Measurements from ENCODE around the gene GSTA3. TPM values are rescaled to one million over a fixed set of nuclear protein-coding genes. Genes with fewer than 3 reads are reported as not detected.
A peak's percentile ranks its signal among the peaks of the same experiment; 100 is the strongest.
"Not testable (repeated sequence)": the region's sequence is repeated elsewhere in the genome, so short reads cannot be mapped to it uniquely, and the experiment has no call there.

The GSTA3 gene
- total RNA-seq, 1 experiment from 2014 or later, result not detected

- POLR2A ChIA-PET, result interaction anchor here (0.9 to 2.9 kb wide), 6 partner anchors 10 to 118 kb away, joined by 3 to 23 read pairs (median 3); partner anchors contain the start of genes GSTA3 and GSTA4
- H3K4me3 Mint-ChIP-seq (ENCODE audit: unreplicated experiment), result no peak overlapping the region
- DNase-seq (ENCODE audit: unreplicated experiment), result peak; percentile 23
- H3K9me3 Mint-ChIP-seq (ENCODE audit: unreplicated experiment), result no peaks in the 10 kb centered on the region
- intact Hi-C loops (cut with micrococcal nuclease), result loop anchor here (2.0 kb wide), 1 partner anchor 43 kb away; no protein-coding TSS in a partner anchor
- no peak for TF ChIP-seq CTCF (IDR thresholded peaks at IDR 0.05; ENCODE audit: unreplicated experiment)
- CTCF ChIA-PET, result interaction anchor here (0.8 to 1.8 kb wide), 3 partner anchors 18 to 131 kb away, joined by 3 to 5 read pairs (median 3); partner anchors contain the start of gene GSTA4
- peaks cover 14% of the 10 kb centered on the region for H3K4me1 Mint-ChIP-seq (ENCODE audit: insufficient read depth, unreplicated experiment)
- no peaks in the 10 kb centered on the region for H3K36me3 Mint-ChIP-seq (ENCODE audit: insufficient read depth, unreplicated experiment)
- peaks cover 53% of the 10 kb centered on the region for H3K27me3 Mint-ChIP-seq (ENCODE audit: insufficient read depth, unreplicated experiment)
- no TSS peak for BruUV-seq (replicated peaks)
- no peak overlapping the region for H3K27ac Mint-ChIP-seq (ENCODE audit: low read depth, unreplicated experiment)
Observed at GRCh38 chr6:52876056-52876787, 33.3 kb downstream of the GSTA3 start.

GRCh38 chr6:52872031-52872430 is 37.5 kb downstream of the GSTA3 start:
- ChIA-PET POLR2A (interaction anchor here (0.8 kb wide), 1 partner anchor 91 kb away, joined by 3 read pairs; no protein-coding TSS in a partner anchor), CTCF (no interaction called here)
- no peak for DNase-seq (ENCODE audit: unreplicated experiment)
- no peaks in the 10 kb centered on the region for H3K36me3 Mint-ChIP-seq (ENCODE audit: insufficient read depth, unreplicated experiment)
- no peak for TF ChIP-seq CTCF (IDR thresholded peaks at IDR 0.05; ENCODE audit: unreplicated experiment)
- H3K27ac Mint-ChIP-seq (ENCODE audit: low read depth, unreplicated experiment), result no peak overlapping the region
- BruUV-seq (replicated peaks), result no TSS peak
- intact Hi-C loops (cut with micrococcal nuclease), result no loop called here
- peaks cover 36% of the 10 kb centered on the region for H3K27me3 Mint-ChIP-seq (ENCODE audit: insufficient read depth, unreplicated experiment)
- H3K9me3 Mint-ChIP-seq (ENCODE audit: unreplicated experiment), result no peaks in the 10 kb centered on the region
- H3K4me3 Mint-ChIP-seq (ENCODE audit: unreplicated experiment), result no peak overlapping the region
- peaks cover 17% of the 10 kb centered on the region for H3K4me1 Mint-ChIP-seq (ENCODE audit: insufficient read depth, unreplicated experiment)

GRCh38 chr6:52871621-52872020 is 37.9 kb downstream of the GSTA3 start:
- ChIA-PET POLR2A (no interaction called here), CTCF (no interaction called here)
- H3K4me3 Mint-ChIP-seq (ENCODE audit: unreplicated experiment), result no peak overlapping the region
- peaks cover 36% of the 10 kb centered on the region for H3K27me3 Mint-ChIP-seq (ENCODE audit: insufficient read depth, unreplicated experiment)
- no peak overlapping the region for H3K27ac Mint-ChIP-seq (ENCODE audit: low read depth, unreplicated experiment)
- DNase-seq (ENCODE audit: unreplicated experiment), result no peak
- intact Hi-C loops (cut with micrococcal nuclease), result no loop called here
- H3K9me3 Mint-ChIP-seq (ENCODE audit: unreplicated experiment), result no peaks in the 10 kb centered on the region
- no peaks in the 10 kb centered on the region for H3K36me3 Mint-ChIP-seq (ENCODE audit: insufficient read depth, unreplicated experiment)
- BruUV-seq (replicated peaks), result no TSS peak
- no peak for TF ChIP-seq CTCF (IDR thresholded peaks at IDR 0.05; ENCODE audit: unreplicated experiment)
- H3K4me1 Mint-ChIP-seq (ENCODE audit: insufficient read depth, unreplicated experiment), result peaks cover 13% of the 10 kb centered on the region

GRCh38 chr6:52870335-52871091 is 39.0 kb downstream of the GSTA3 start:
- POLR2A ChIA-PET, result interaction anchor here (0.6 kb wide), 2 partner anchors 185 to 558 kb away, joined by 3 read pairs; no protein-coding TSS in a partner anchor
- H3K9me3 Mint-ChIP-seq (ENCODE audit: unreplicated experiment), result not testable (repeated sequence)

GRCh38 chr6:52868899-52869298 is 40.6 kb downstream of the GSTA3 start:
- CTCF ChIA-PET; H3K4me3 Mint-ChIP-seq (ENCODE audit: unreplicated experiment); BruUV-seq (replicated peaks); intact Hi-C loops (cut with micrococcal nuclease); H3K27ac Mint-ChIP-seq (ENCODE audit: low read depth, unreplicated experiment); DNase-seq (ENCODE audit: unreplicated experiment); H3K9me3 Mint-ChIP-seq (ENCODE audit: unreplicated experiment); H3K36me3 Mint-ChIP-seq (ENCODE audit: insufficient read depth, unreplicated experiment); H3K4me1 Mint-ChIP-seq (ENCODE audit: insufficient read depth, unreplicated experiment); POLR2A ChIA-PET: not testable (repeated sequence)
- peaks cover 42% of the 10 kb centered on the region for H3K27me3 Mint-ChIP-seq (ENCODE audit: insufficient read depth, unreplicated experiment)

More at GRCh38 chr6:52870335-52871091, 39.0 kb downstream of the GSTA3 start:
- H3K27ac Mint-ChIP-seq (ENCODE audit: low read depth, unreplicated experiment); H3K4me1 Mint-ChIP-seq (ENCODE audit: insufficient read depth, unreplicated experiment); H3K36me3 Mint-ChIP-seq (ENCODE audit: insufficient read depth, unreplicated experiment); BruUV-seq (replicated peaks); H3K4me3 Mint-ChIP-seq (ENCODE audit: unreplicated experiment); intact Hi-C loops (cut with micrococcal nuclease); CTCF ChIA-PET: not testable (repeated sequence)
- peaks cover 37% of the 10 kb centered on the region for H3K27me3 Mint-ChIP-seq (ENCODE audit: insufficient read depth, unreplicated experiment)
- peak; percentile 79 for DNase-seq (ENCODE audit: unreplicated experiment)
